Caco-2 (cell line): Measurements from ENCODE around the gene SNX19. TPM values are rescaled to one million over a fixed set of nuclear protein-coding genes. Genes with fewer than 3 reads are reported as not detected.

Experiments used
- BruUV-seq: library from RNA; stranded (reverse); fragments of 400-500 nt; replicated peaks from 2 replicates; lab custom pipeline; 2021; lab: Mats Ljungman, UMichigan
- CTCF ChIA-PET: fragments of 300-600 bp; sonication (Branson Sonifier 250); formaldehyde crosslinking; loops from one replicate; lab custom pipeline; 2022; ENCODE audit warnings: antibody characterized with exemption; lab: Charles Lee
- POLR2A ChIA-PET: fragments of 300-600 bp; sonication (Branson Sonifier 250); formaldehyde crosslinking; loops from one replicate; lab custom pipeline; 2022; ENCODE audit warnings: antibody characterized with exemption; lab: Charles Lee
- DNase-seq, 2 experiments: peaks; one replicate each; pipeline versions ENCODE4 v3.0.0 to v3.0.0-alpha.2; 2020 to 2022
- H3K27me3 ChIP-seq: replicated peaks from 2 replicates; pipeline ENCODE4 v1.6.0; 2011; ENCODE audit warnings: low read length; ENCODE audit not compliant: control insufficient read depth, insufficient read depth
- H3K36me3 ChIP-seq: 2 replicates; pipeline ENCODE4 v1.5.1; 2011; ENCODE audit warnings: low read length; ENCODE audit not compliant: control insufficient read depth, insufficient read depth
- H3K4me1 ChIP-seq: fragments of 250-450 bp; sonication (Bioruptor Pico); 2 replicates; pipeline ENCODE4 v1.5.1; 2020; ENCODE audit warnings: mild to moderate bottlenecking
- H3K4me3 ChIP-seq: 2 replicates; pipeline ENCODE4 v1.5.1; 2011; ENCODE audit warnings: low read depth, mild to moderate bottlenecking, control low read depth, low read length
- H3K9me3 ChIP-seq: fragments of 250-450 bp; sonication (Bioruptor Pico); 2 replicates; pipeline ENCODE4 v1.5.1; 2020; ENCODE audit warnings: mild to moderate bottlenecking, moderate library complexity
- H3K27ac Mint-ChIP-seq: one replicate; pipeline ENCODE4 v1.8.0; 2022; ENCODE audit warnings: mixed read lengths; ENCODE audit not compliant: unreplicated experiment
- H3K27me3 Mint-ChIP-seq: one replicate; pipeline ENCODE4 v1.8.0; 2022; ENCODE audit warnings: mixed read lengths; ENCODE audit not compliant: insufficient read depth, unreplicated experiment
- H3K36me3 Mint-ChIP-seq: one replicate; pipeline ENCODE4 v1.8.0; 2022; ENCODE audit warnings: mild to moderate bottlenecking, mixed read lengths; ENCODE audit not compliant: insufficient read depth, unreplicated experiment
- H3K4me1 Mint-ChIP-seq: one replicate; pipeline ENCODE4 v1.8.0; 2022; ENCODE audit warnings: low read depth, mixed read lengths; ENCODE audit not compliant: unreplicated experiment
- H3K4me3 Mint-ChIP-seq: one replicate; pipeline ENCODE4 v1.8.0; 2022; ENCODE audit warnings: mild to moderate bottlenecking, moderate library complexity, mixed read lengths; ENCODE audit not compliant: unreplicated experiment
- H3K9me3 Mint-ChIP-seq: one replicate; pipeline ENCODE4 v1.8.0; 2022; ENCODE audit warnings: mixed read lengths; ENCODE audit not compliant: unreplicated experiment
- CTCF ChIP-seq, 2 experiments: fragments of 200-600 bp in 1 of 2; IDR thresholded peaks; 1 replicate in 1 of 2; 2 replicates in 1 of 2; pipeline versions ENCODE4 v1.5.1 to v1.8.0; 2011 to 2022; ENCODE audit warnings: antibody characterized with exemption in 1 of 2, control low read depth in 1 of 2, inconsistent platforms in 1 of 2, low read depth in 1 of 2, low read length in 1 of 2, mild to moderate bottlenecking in 1 of 2, moderate library complexity in 1 of 2; ENCODE audit not compliant: insufficient read depth in 1 of 2, severe bottlenecking in 1 of 2, unreplicated experiment in 1 of 2
- intact Hi-C: fragments of 100-400 bp; cut with micrococcal nuclease; formaldehyde crosslinking; loops from one replicate; pipeline ENCODE4 v1.10.0; 2022; ENCODE audit not compliant: unreplicated experiment
- total RNA-seq: library from RNA; stranded (reverse); gene quantifications from 2 replicates; pipeline ENCODE4 v1.2.3, GENCODE V29; 2022

The SNX19 gene
- total RNA-seq, 1 experiment from 2014 or later = 82.4 TPM

GRCh38 chr11:130902380-130902779 is 13.9 kb downstream of the SNX19 start:
- ChIA-PET POLR2A (no interaction called here), CTCF (no interaction called here)
- no peaks in the 10 kb centered on the region for H3K27me3 Mint-ChIP-seq
- H3K27ac Mint-ChIP-seq = no peak overlapping the region
- Histone ChIP-seq H3K27me3 (no peaks in the 10 kb centered on the region), H3K4me1 (no peaks in the 10 kb centered on the region; the same call in 1 of the 2 replicates), H3K4me3 (no peak overlapping the region), H3K36me3 (peaks cover 12% of the 10 kb centered on the region), H3K9me3 (no peaks in the 10 kb centered on the region)
- TF ChIP-seq CTCF (IDR thresholded peaks at IDR 0.05; ENCODE audit: insufficient read depth in 1 of 2, low read depth in 1 of 2, low read length in 1 of 2, severe bottlenecking in 1 of 2, unreplicated experiment in 1 of 2) = no peak
- H3K4me1 Mint-ChIP-seq = no peaks in the 10 kb centered on the region
- no TSS peak for BruUV-seq
- intact Hi-C loops = no loop called here
- no peak for DNase-seq
- H3K9me3 Mint-ChIP-seq = no peaks in the 10 kb centered on the region
- H3K4me3 Mint-ChIP-seq = no peak overlapping the region
- peaks cover 82% of the 10 kb centered on the region for H3K36me3 Mint-ChIP-seq

GRCh38 chr11:130899106-130899505 is 17.2 kb downstream of the SNX19 start:
- no peak overlapping the region for H3K4me3 ChIP-seq
- no TSS peak for BruUV-seq
- no peaks in the 10 kb centered on the region for H3K9me3 ChIP-seq
- intact Hi-C loops = no loop called here
- no peaks in the 10 kb centered on the region for H3K27me3 ChIP-seq
- no peaks in the 10 kb centered on the region; the same call in 1 of the 2 replicates for H3K4me1 ChIP-seq
- peaks cover 65% of the 10 kb centered on the region for H3K36me3 Mint-ChIP-seq
- no peaks in the 10 kb centered on the region for H3K9me3 Mint-ChIP-seq
- H3K27ac Mint-ChIP-seq = no peak overlapping the region
- ChIA-PET CTCF (interaction anchor here (0.6 to 2.0 kb wide), 3 partner anchors 9 to 468 kb away, joined by 3 to 7 read pairs (median 7); partner anchors contain the start of gene SNX19), POLR2A (no interaction called here)
- no peak for TF ChIP-seq CTCF (IDR thresholded peaks at IDR 0.05; ENCODE audit: insufficient read depth in 1 of 2, low read depth in 1 of 2, low read length in 1 of 2, severe bottlenecking in 1 of 2, unreplicated experiment in 1 of 2)
- DNase-seq = no peak
- H3K4me3 Mint-ChIP-seq = no peak overlapping the region
- H3K27me3 Mint-ChIP-seq = no peaks in the 10 kb centered on the region
- no peaks in the 10 kb centered on the region for H3K4me1 Mint-ChIP-seq
- H3K36me3 ChIP-seq = peaks cover 12% of the 10 kb centered on the region

- peaks cover 10% of the 10 kb centered on the region for H3K36me3 ChIP-seq
- Mint-ChIP-seq H3K4me3 (no peak overlapping the region), H3K4me1 (no peaks in the 10 kb centered on the region), H3K27me3 (no peaks in the 10 kb centered on the region), H3K27ac (no peak overlapping the region), H3K36me3 (peaks cover 61% of the 10 kb centered on the region), H3K9me3 (no peaks in the 10 kb centered on the region)
- CTCF ChIA-PET = interaction anchor here (0.7 to 1.8 kb wide), 3 partner anchors 19 to 466 kb away, joined by 3 to 4 read pairs (median 4); no protein-coding TSS in a partner anchor
- POLR2A ChIA-PET = no interaction called here
- no peaks in the 10 kb centered on the region; the same call in 1 of the 2 replicates for H3K4me1 ChIP-seq
- DNase-seq = no peak
- H3K9me3 ChIP-seq = no peaks in the 10 kb centered on the region
- H3K4me3 ChIP-seq = no peak overlapping the region
- no peak for TF ChIP-seq CTCF (IDR thresholded peaks at IDR 0.05; ENCODE audit: insufficient read depth in 1 of 2, low read depth in 1 of 2, low read length in 1 of 2, severe bottlenecking in 1 of 2, unreplicated experiment in 1 of 2)
- intact Hi-C loops = no loop called here
- BruUV-seq = no TSS peak
- no peaks in the 10 kb centered on the region for H3K27me3 ChIP-seq
Observed at GRCh38 chr11:130897262-130898182, 18.8 kb downstream of the SNX19 start.
